Stimulated activated naive CD4-positive, alpha-beta T cell (primary cell): Measurements from ENCODE around the gene ARHGAP5.
"Not testable (repeated sequence)": the region's sequence is repeated elsewhere in the genome, so short reads cannot be mapped to it uniquely, and the experiment has no call there.

ENCODE experiments used
- DNase-seq, 6 experiments: peaks; one replicate each; lab custom pipeline; 2025; lab: John Stamatoyannopoulos, UW

Gene ARHGAP5

GRCh38 chr14:32110548-32110896 is 33.4 kb downstream of the ARHGAP5 start:
- no peak for DNase-seq

- DNase-seq = no peak
Observed at GRCh38 chr14:32121536-32121935, 44.4 kb downstream of the ARHGAP5 start.

- no peak for DNase-seq
Observed at GRCh38 chr14:32121948-32122347, 44.8 kb downstream of the ARHGAP5 start.

GRCh38 chr14:32126899-32127730 is 50.0 kb downstream of the ARHGAP5 start:
- not testable (repeated sequence) for DNase-seq

- DNase-seq = not testable (repeated sequence)
Observed at GRCh38 chr14:32127731-32128654, 50.9 kb downstream of the ARHGAP5 start.

GRCh38 chr14:32128703-32129102 is 51.6 kb downstream of the ARHGAP5 start:
- no peak for DNase-seq

- DNase-seq = no peak
Observed at GRCh38 chr14:32129124-32129523, 52.0 kb downstream of the ARHGAP5 start.

GRCh38 chr14:32131689-32132088 is 54.6 kb downstream of the ARHGAP5 start:
- not testable (repeated sequence) for DNase-seq

GRCh38 chr14:32134448-32135097 is 57.5 kb downstream of the ARHGAP5 start:
- no peak for DNase-seq

- no peak for DNase-seq
Observed at GRCh38 chr14:32136027-32136825, 59.1 kb downstream of the ARHGAP5 start.

- no peak for DNase-seq
Observed at GRCh38 chr14:32137313-32137712, 60.2 kb downstream of the ARHGAP5 start.

- no peak for DNase-seq
Observed at GRCh38 chr14:32137892-32138291, 60.8 kb downstream of the ARHGAP5 start.

- DNase-seq = no peak
Observed at GRCh38 chr14:32142341-32142740, 65.2 kb downstream of the ARHGAP5 start.

- DNase-seq = no peak
Observed at GRCh38 chr14:32142754-32143437, 65.8 kb downstream of the ARHGAP5 start.

GRCh38 chr14:32150392-32150791 is 73.3 kb downstream of the ARHGAP5 start:
- no peak for DNase-seq

GRCh38 chr14:32166029-32166428 is 88.9 kb downstream of the ARHGAP5 start:
- DNase-seq = no peak

GRCh38 chr14:32166924-32167323 is 89.8 kb downstream of the ARHGAP5 start:
- DNase-seq = no peak

- DNase-seq = no peak
Observed at GRCh38 chr14:32167907-32168306, 90.8 kb downstream of the ARHGAP5 start.

GRCh38 chr14:32169191-32169590 is 92.1 kb downstream of the ARHGAP5 start:
- no peak for DNase-seq

GRCh38 chr14:32171469-32171868 is 94.4 kb downstream of the ARHGAP5 start:
- DNase-seq = no peak
